Measurements from ENCODE around the gene EPB41L4A.

EPB41L4A gene

DNA sequence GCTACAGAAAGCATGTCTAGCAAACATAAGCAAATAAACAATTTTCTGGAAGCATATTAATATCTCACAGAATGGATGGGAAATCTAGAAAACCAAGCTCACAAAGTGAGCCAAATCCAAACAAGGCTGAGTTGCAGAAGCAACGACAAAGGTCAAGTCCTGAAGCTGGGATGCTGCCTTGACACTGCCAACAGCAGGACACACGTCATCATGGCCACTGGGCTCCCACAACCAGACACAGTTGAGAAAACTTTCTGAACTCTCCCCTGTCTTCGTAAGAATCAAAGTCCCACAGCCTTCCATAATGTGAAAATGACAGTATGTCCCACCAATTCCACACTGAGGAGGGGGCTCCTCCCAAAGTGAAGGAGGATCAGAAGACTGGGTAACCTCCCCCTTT is 37.6 kb downstream of the EPB41L4A start:
- TF ChIP-seq, protein P1, sequence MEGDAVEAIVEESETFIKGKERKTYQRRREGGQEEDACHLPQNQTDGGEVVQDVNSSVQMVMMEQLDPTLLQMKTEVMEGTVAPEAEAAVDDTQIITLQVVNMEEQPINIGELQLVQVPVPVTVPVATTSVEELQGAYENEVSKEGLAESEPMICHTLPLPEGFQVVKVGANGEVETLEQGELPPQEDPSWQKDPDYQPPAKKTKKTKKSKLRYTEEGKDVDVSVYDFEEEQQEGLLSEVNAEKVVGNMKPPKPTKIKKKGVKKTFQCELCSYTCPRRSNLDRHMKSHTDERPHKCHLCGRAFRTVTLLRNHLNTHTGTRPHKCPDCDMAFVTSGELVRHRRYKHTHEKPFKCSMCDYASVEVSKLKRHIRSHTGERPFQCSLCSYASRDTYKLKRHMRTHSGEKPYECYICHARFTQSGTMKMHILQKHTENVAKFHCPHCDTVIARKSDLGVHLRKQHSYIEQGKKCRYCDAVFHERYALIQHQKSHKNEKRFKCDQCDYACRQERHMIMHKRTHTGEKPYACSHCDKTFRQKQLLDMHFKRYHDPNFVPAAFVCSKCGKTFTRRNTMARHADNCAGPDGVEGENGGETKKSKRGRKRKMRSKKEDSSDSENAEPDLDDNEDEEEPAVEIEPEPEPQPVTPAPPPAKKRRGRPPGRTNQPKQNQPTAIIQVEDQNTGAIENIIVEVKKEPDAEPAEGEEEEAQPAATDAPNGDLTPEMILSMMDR (conservative IDR thresholded peaks at IDR 0.05), result no peak
- TF ChIP-seq ZFX (IDR thresholded peaks at IDR 0.05), result no peak
- H3K27ac ChIP-seq, result no peak overlapping the region

DNA sequence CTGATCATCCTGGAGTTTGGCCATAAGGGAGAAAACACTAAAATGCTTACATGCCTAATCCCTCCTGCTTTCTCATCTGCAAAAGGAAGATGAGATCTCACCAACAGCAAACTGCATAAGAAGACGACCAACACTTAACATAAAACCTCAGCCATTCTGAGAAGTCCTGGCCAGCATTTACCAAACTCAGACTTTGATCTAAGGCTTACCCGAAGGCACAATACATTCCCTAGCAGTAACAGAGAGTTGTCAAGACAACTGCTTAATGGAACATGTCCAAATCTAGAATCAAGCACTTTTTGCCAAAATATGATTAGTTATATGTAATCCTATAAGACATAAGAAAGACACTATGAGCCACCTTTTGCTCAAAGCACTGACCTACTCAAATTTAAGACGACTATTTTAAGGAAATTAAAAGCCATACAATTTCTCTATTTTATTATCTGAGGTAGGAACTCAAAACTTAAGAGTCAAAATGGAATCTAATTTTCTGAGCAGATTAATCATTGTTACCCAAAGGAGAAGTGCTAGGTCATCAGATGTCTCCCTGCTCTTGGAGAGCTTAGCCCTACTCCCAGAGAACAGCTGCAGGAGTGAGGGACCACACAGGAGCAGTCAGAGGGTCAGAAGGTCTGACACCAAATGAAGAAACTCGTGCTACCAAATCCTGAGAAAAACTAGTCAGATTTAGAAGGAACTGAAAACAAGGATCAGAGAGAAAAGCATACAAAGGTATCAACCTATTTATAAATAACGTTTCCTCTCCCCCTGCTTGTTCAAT is 39.3 kb downstream of the EPB41L4A start:
- H3K27ac ChIP-seq, result no peak overlapping the region
- no peak for TF ChIP-seq ZFX (IDR thresholded peaks at IDR 0.05)
- TF ChIP-seq, protein P1 (conservative IDR thresholded peaks at IDR 0.05), result no peak

DNA sequence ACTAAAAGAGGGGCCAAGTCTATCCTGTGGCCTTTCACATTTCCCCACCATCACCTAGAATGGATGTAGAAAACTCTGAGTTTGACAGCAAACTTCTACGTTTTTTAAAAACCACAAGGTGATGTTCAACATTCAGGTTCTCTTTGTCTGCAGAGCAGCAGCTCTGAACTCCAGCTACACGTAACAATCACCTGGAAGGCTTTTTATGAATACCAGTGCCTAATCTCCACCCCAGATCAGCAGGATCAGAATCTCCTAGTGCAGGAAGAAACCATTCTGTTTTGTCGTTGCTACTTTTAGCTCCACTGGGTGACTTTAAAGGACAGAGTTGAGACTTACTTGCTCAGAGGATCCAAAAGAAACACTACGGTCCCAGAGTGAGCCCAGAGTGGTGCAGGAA is 44.3 kb downstream of the EPB41L4A start:
- TF ChIP-seq, protein P1 (conservative IDR thresholded peaks at IDR 0.05), result no peak
- no peak for TF ChIP-seq ZFX (IDR thresholded peaks at IDR 0.05)
- no peak overlapping the region for H3K27ac ChIP-seq

DNA sequence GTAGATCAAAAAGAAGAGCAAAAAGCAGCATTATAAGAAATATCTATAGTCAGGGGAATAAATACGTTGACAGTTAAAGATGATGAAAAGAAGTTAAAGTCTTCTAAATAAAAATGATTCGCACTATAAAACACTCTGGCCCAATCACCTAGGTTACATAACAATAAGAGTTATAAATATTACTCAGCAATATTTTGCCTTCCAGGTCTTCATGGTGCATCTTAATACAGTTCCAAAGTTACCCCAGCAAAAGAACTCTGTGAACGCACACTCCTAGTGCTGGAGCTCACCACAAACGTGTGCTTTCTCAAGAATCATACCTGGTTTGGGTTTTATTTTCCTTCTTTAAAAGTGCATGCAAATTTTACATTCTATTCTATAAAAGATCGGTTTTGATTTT is 44.7 kb downstream of the EPB41L4A start:
- no peak overlapping the region for H3K27ac ChIP-seq
- TF ChIP-seq, protein P1 (conservative IDR thresholded peaks at IDR 0.05), result no peak
- no peak for TF ChIP-seq ZFX (IDR thresholded peaks at IDR 0.05)

DNA sequence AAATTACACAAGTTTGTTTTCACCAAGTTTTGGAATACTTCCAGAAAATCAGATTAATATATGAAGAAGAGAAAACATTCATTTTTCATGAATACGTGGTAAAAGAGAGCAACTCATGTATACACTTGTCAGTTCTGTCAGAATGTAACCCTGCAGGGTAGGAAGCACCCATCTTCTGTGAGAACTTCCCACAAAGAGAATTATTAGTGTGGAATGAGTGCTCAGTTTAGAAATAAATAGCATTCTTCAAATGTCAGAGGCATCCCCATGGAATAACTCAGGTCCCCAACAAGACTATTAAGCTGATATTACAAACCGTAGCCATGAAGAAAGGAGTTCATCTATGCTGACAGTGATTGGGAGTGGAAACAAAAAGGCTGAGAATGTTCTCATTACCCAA is 45.2 kb downstream of the EPB41L4A start:
- TF ChIP-seq, protein P1 (conservative IDR thresholded peaks at IDR 0.05), result no peak
- no peak overlapping the region for H3K27ac ChIP-seq

DNA sequence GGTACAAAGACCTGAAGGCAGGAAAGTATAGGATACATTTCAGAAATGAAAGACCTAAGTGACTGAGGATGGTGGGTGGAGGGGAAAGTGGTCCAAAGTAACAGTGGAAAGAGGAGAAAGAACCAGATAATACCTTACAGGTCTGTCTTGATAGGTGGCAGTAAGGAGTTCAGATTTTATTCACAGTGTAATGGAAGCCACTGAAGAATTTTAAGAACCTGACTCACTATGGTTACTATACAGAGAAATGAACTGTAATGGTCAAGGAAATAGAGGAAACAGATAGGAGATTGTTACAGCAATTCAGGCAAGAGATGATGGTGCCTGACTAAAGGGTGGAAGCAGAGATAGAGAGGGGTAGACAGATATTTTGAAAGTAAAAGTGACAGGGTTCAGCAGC is 46.5 kb downstream of the EPB41L4A start:
- no peak overlapping the region for H3K27ac ChIP-seq
- TF ChIP-seq, protein P1 (conservative IDR thresholded peaks at IDR 0.05), result peak; percentile 19
- TF ChIP-seq ZFX (IDR thresholded peaks at IDR 0.05), result no peak

DNA sequence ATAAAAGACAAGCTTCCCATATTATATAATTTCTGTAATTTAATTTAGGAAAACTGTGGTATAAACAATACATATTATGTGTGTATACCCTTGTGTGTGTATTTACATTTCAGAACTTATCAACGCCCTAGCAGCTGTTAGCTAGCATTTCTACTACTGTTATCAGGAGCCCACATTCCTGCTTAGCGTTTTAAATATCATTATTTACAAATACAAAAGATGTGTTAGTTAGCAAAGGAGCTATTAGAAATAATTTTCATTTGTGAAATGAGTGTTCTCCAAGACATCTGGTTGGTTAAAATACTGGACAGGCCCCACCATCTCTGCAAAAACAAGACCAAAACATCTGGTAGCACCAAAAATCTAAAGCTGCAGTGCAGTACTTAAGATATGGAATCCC is 48.0 kb downstream of the EPB41L4A start:
- H3K27ac ChIP-seq, result no peak overlapping the region
- TF ChIP-seq ZFX (IDR thresholded peaks at IDR 0.05), result no peak
- TF ChIP-seq, protein P1 (conservative IDR thresholded peaks at IDR 0.05), result no peak

Measured in C4-2B (cell line).